SK-N-SH (cell line): ENCODE results near the gene AFF3.

Experiments
- CTCF ChIP-seq: fragments of 200-600 bp; sonication (generic); IDR thresholded peaks from 2 replicates; pipeline ENCODE4 v1.6.1; 2017; ENCODE audit warnings: antibody characterized with exemption, mild to moderate bottlenecking, moderate library complexity
- EP300 ChIP-seq, 2 experiments: IDR thresholded peaks; 2 replicates each; pipeline versions ENCODE4 v1.4.0 to v1.6.1; 2012; ENCODE audit warnings: borderline replicate concordance in 1 of 2, low read depth in 1 of 2, low read length in 1 of 2
- EZH2phosphoT487 ChIP-seq: fragments of 200-600 bp; sonication (generic); IDR thresholded peaks from 2 replicates; pipeline ENCODE4 v1.6.1; 2017; ENCODE audit warnings: low read depth, mixed run types, mild to moderate bottlenecking, antibody characterized with exemption, moderate library complexity, borderline replicate concordance
- FOXM1 ChIP-seq: IDR thresholded peaks from 2 replicates; pipeline ENCODE4 v1.4.0; 2012; ENCODE audit warnings: low read depth, mild to moderate bottlenecking
- JUND ChIP-seq: IDR thresholded peaks from 2 replicates; pipeline ENCODE4 v1.4.0; 2012
- NFIC ChIP-seq: IDR thresholded peaks from 2 replicates; pipeline ENCODE4 v1.4.0; 2012; ENCODE audit warnings: borderline replicate concordance
- RAD21 ChIP-seq: IDR thresholded peaks from 2 replicates; pipeline ENCODE4 v1.6.1; 2012; ENCODE audit warnings: mild to moderate bottlenecking, low read length
- REST ChIP-seq: IDR thresholded peaks from 2 replicates; pipeline ENCODE4 v1.6.1; 2012; ENCODE audit warnings: mild to moderate bottlenecking, low read depth, low read length, moderate library complexity
- USF2 ChIP-seq: fragments of 150-350 bp; IDR thresholded peaks from 2 replicates; pipeline ENCODE4 v1.6.1; 2017; ENCODE audit warnings: antibody characterized with exemption, low read length, low read depth, borderline replicate concordance
- YY1 ChIP-seq: IDR thresholded peaks from 2 replicates; pipeline ENCODE4 v1.4.0; 2012; ENCODE audit warnings: low read depth, mild to moderate bottlenecking

GRCh38 chr2:99657691-99658258 lies 484.6 kb downstream of the AFF3 start:
- TF ChIP-seq JUND (no peak), CTCF (no peak), NFIC (no peak), EP300 (IDR thresholded peaks at IDR 0.05; ENCODE audit: borderline replicate concordance in 1 of 2, low read depth in 1 of 2, low read length in 1 of 2) (no peak), USF2 (no peak), FOXM1 (no peak), RAD21 (no peak), REST (no peak), YY1 (no peak), EZH2phosphoT487 (no peak)
